Daoy (cell line): Measurements from ENCODE around the gene MOB3A. TPM values are rescaled to one million over a fixed set of nuclear protein-coding genes. Genes with fewer than 3 reads are reported as not detected.
"Not testable (repeated sequence)": the region's sequence is repeated elsewhere in the genome, so short reads cannot be mapped to it uniquely, and the experiment has no call there.

Experiments used
- DNase-seq: peaks from one replicate; pipeline ENCODE4 v3.0.0-alpha.2; 2015; ENCODE audit warnings: low read depth
- total RNA-seq: library from RNA; depleted of rRNA; stranded (reverse); fragments of >200 nt; shearing (Covaris generic); gene quantifications from 2 replicates; pipeline ENCODE4 v1.2.3, GENCODE V29; 2014; rRNA removed

MOB3A gene
- total RNA-seq, 1 experiment from 2014 or later, result 11.1 TPM

DNA sequence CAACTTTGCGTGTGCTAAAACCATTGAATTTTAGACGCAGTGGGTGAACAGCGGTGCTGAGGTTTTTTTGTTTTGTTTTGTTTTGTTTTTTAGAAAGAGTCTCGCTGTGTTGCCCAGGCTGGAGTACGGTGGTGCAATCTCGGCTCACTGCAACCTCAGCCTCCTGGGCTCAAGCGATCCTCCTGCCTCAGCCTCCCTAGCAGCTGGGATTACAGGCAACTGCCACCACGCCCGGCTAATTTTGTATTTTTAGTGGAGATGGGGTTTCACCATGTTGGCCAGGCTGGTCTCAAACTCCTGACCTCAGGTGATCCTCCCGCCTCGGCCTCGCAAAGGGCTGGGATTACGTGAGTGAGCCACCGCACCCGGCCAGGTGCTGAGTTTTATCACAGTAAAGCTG is 61.9 kb downstream of the MOB3A start:
- DNase-seq, result not testable (repeated sequence)

- no peak for DNase-seq
These were observed 62.3 kb downstream of the MOB3A start for GRCh38 chr19:2033825-2034159.

DNA sequence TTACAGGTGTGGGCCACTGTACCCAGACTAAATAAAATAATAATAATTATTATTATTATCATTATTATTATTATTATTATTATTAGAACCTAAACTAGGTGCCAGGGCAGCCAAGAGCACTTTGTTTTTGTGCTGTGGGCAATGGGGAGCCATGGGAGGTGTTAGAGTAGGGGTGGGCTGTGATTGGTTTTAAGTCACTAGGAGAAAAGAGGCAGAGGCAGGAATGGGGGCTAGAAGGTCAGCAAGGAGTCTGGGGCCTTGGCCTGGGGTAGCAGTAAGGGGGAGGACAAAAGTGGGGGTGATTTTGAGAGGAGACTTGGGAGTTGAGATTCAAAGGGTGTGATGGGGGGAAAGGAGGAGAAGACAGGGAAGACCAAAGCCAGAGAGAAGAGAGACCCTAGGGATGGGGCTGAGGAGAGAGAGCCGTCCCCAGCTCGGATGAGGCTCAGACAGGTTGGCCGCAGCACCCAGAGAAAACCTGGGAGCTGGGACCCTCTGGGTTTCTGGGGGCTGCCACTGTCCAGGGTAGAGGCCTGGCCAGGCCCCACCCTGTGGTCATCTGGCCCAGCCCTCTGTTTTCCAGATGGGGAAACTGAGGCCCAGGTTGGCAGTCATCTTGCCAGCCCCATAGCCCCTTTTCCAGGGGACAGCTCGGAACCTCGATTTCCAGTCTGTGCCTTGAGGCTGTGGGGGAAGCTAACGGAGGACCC is 62.9 kb downstream of the MOB3A start:
- no peak for DNase-seq

DNA sequence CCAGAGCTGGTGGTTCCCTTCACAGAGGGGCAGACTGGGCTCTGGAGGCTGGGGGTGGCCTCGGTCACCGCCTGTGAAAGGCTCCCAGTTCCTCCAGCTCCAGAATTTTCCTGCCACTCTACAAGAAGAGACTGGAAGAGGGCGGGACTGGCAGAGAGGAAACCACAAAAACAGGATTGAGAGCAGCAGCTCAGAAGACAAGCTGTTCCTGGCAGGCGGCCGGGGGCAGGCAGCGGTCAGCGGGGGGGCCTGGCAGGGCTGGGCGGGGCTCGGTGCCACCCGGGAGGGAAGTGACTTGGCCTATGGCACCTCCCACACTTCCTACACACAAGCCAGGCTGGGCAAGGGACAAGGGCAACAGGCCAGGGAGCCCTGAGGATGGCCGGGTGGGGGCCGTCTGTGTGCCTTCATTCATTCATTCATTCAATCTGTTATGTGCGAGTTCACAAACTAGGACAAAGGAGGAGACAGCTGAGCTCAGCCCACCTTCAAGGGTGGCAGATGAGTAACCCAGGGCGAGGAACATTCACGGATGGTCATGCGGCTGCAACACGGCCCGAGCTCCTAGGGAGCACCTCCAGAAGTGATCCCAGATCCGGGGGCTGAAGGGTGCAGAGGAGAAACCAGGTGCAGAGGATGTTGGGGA is 63.7 kb downstream of the MOB3A start:
- peak; percentile 97 for DNase-seq

DNA sequence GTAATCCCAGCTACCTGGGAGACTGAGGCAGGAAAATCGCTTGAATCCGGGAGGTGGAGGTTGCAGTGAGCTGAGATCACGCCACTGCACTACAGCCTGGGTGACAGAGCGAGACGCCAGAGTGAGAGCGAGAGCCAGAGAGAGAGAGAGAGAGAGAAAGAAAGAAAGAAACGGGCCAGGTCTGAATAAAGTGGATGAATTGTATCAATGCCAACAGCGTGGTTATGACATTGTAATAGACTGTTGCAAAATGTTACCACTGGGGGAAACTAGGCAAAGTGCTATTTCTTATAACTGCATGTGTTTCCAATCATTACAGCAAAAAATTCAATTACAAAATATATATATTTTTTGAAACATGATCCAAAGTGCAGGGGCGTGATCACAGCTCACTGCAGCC is 68.8 kb downstream of the MOB3A start:
- no peak for DNase-seq

GRCh38 chr19:2026770-2027169 is 69.4 kb downstream of the MOB3A start:
- DNase-seq, result no peak

DNA sequence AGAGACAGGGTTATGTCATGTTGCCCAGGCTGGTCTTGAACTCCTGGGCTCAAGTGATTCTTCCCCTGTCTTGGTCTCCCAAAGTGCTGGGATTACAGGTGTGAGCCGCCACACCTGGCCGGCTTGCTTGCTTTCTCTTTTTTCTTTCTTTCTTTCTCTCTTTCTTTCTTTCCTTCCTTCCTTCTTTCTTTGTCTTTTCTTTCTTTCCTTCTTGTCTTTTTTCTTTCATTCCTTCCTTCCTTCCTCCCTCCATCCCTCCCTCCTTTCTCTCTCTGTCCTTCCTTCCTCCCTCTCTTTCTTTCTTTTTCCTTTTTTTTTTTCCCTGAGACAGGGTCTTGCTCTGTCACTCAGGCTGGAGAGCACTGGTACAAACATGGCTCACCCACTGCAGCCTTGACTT is 73.8 kb downstream of the MOB3A start:
- DNase-seq, result no peak

DNA sequence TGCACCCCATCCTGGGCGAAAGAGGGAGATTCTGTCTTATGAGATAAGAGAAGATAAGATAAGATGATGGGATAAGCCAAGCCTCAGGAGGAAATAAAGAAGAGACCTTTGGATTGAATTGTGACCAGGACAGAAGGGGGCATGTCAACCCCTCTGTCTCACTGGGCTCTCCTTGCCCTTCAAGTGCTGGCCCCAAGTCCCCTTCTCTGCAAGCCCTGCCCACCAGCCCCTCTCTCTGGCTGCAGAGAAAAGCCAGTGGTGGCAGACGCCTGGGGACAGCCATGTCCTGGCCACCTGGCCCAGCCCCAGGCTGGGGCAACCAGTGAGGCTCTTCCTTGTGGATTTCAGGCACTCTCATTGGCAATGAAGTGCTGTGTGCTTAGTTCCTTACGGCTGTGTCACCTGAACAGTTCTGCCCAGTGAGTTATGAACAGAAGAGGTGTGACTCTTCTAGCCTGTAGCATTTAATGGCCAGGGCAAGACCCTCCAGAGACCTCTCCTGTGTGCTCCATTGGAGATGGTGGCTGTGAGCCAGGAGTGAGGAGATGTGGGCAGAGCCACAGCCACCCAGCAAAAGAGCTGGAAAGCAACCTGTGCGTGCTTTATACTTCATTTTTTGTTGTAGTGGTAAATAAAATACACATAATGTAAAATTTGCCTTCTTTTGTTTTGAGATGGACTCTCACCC is 74.5 kb downstream of the MOB3A start:
- DNase-seq, result no peak

Other genes starting within 250 kb of the MOB3A start
- 8.1 and 11.3 TPM in 2 replicates for gene REXO1, start 247.8 kb downstream of the MOB3A start, total RNA-seq
- 5.5 and 5.7 TPM in 2 replicates for gene KLF16, start 232.7 kb downstream of the MOB3A start, total RNA-seq
- 66.9 and 76.5 TPM in 2 replicates for gene ABHD17A, start 210.8 kb downstream of the MOB3A start, total RNA-seq
- 4.0 and 11.1 TPM in 2 replicates for gene ADAT3, start 190.9 kb downstream of the MOB3A start, total RNA-seq
- 51.6 and 65.8 TPM in 2 replicates for gene SCAMP4, start 190.9 kb downstream of the MOB3A start, total RNA-seq
- gene CSNK1G2, start 155.2 kb downstream of the MOB3A start, total RNA-seq, result 53.9 and 54.1 TPM in 2 replicates
- 18.2 and 19.9 TPM in 2 replicates for gene BTBD2, start 80.6 kb downstream of the MOB3A start, total RNA-seq
- gene MKNK2, start 45.1 kb downstream of the MOB3A start, total RNA-seq, result 31.3 and 33.9 TPM in 2 replicates
- not detected in 2 replicates for gene IZUMO4, start 589 bp upstream of the MOB3A start, total RNA-seq
- gene AP3D1, start 55.2 kb upstream of the MOB3A start, total RNA-seq, result 79.0 and 93.3 TPM in 2 replicates
- gene DOT1L, start 67.6 kb upstream of the MOB3A start, total RNA-seq, result 5.0 and 10.8 TPM in 2 replicates
- 70.9 and 101 TPM in 2 replicates for gene PLEKHJ1, start 140.0 kb upstream of the MOB3A start, total RNA-seq
- 26.3 and 47.7 TPM in 2 replicates for gene SF3A2, start 140.5 kb upstream of the MOB3A start, total RNA-seq
- 0.51 and 2.2 TPM in 2 replicates for gene AMH, start 153.0 kb upstream of the MOB3A start, total RNA-seq
- 1.6 TPM in 1 of 2 replicates, not detected in the other for gene JSRP1, start 160.1 kb upstream of the MOB3A start, total RNA-seq
- not detected in 2 replicates for gene PEAK3, start 185.8 kb upstream of the MOB3A start, total RNA-seq
- gene LINGO3, start 211.8 kb upstream of the MOB3A start, total RNA-seq, result 0.23 and 0.24 TPM in 2 replicates
- gene LSM7, start 232.3 kb upstream of the MOB3A start, total RNA-seq, result 363 and 380 TPM in 2 replicates
- 19.3 and 24.4 TPM in 2 replicates for gene SPPL2B, start 232.4 kb upstream of the MOB3A start, total RNA-seq